ENCODE measurements around the gene CRELD2. TPM values are rescaled to one million over a fixed set of nuclear protein-coding genes. Genes with fewer than 3 reads are reported as not detected.

Gene CRELD2
- polyA plus RNA-seq, 1 donor (not counting 4 experiments of a cell fraction or from before 2014, with no cell fraction given): 33.5 TPM

- Histone ChIP-seq H3K9me3 (ENCODE audit: control insufficient read depth, low read depth, low read length) (no peaks in the 10 kb centered on the region), H3K27ac (ENCODE audit: control insufficient read depth, insufficient read depth, low read length) (no peak overlapping the region), H4K20me1 (ENCODE audit: control insufficient read depth, extremely low read depth, insufficient read depth, low read length) (no peaks in the 10 kb centered on the region), H3K4me2 (ENCODE audit: control insufficient read depth, extremely low read depth, insufficient read depth, low read depth, low read length) (no peak overlapping the region), H3K9me1 (ENCODE audit: control insufficient read depth, extremely low read depth, insufficient read depth, low read length) (no peaks in the 10 kb centered on the region), H3K27me3 (ENCODE audit: control insufficient read depth, extremely low read depth, insufficient read depth, low read length) (no peaks in the 10 kb centered on the region), H3K9ac (ENCODE audit: control insufficient read depth, extremely low read depth, insufficient read depth, low read length) (no peak overlapping the region), H3K4me1 (ENCODE audit: control insufficient read depth, extremely low read depth, insufficient read depth, low read length) (peaks cover 3% of the 10 kb centered on the region), H2AFZ (ENCODE audit: control insufficient read depth, low read length) (no peak overlapping the region), H3K4me3 (ENCODE audit: control insufficient read depth in 2 of 3, extremely low read depth in 1 of 3, insufficient read depth in 2 of 3, low read depth in 1 of 3, low read length in 3 of 3) (no peak overlapping the region), H3K36me3 (ENCODE audit: control insufficient read depth in 2 of 2, extremely low read depth in 1 of 2, insufficient read depth in 2 of 2, low read length in 2 of 2) (peaks cover 7 to 11% of the 10 kb centered on the region in 2 experiments), H3K79me2 (ENCODE audit: control insufficient read depth, insufficient read depth, low read length) (no peaks in the 10 kb centered on the region)
- TF ChIP-seq CTCF (optimal IDR thresholded peaks at IDR 0.05 in 1 of 3, IDR thresholded peaks at IDR 0.05 in 1 of 3, conservative IDR thresholded peaks at IDR 0.05 in 1 of 3; ENCODE audit: extremely low read depth in 1 of 3, insufficient read depth in 2 of 3, low read length in 3 of 3) (no peak), EZH2 (IDR thresholded peaks at IDR 0.05; ENCODE audit: low read length) (no peak)
- dilution Hi-C loops (cut with MboI; ENCODE audit: extremely low pct_ligation_motif_present, low sequenced_read_pairs): no loop called here
- no peak for FAIRE-seq
- DNase-seq (ENCODE audit: low read depth, low spot score): no peak
Measured at GRCh38 chr22:49894322-49895054, 23.9 kb upstream of the CRELD2 start.

DNA sequence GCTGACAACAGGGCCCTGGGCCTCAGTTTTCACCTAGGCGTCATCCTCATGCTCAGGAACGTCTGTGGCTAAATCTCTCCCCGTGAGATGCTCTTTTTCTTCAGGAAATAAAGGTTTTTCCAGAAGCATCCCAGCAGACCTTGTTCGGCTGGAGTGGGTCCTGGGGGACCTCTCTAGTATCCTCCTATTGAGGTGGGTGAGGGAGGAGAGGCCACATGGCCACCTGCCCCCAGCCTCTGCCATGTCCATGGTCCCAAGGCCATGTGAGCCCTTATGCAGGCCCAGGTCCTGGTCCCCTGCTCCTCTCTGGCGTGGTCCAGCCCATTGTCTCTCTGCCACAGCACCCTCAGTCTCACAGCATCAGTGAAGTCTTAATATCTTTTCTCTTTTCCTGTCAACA lies 22.2 kb upstream of the CRELD2 start:
- Histone ChIP-seq H3K9me1 (ENCODE audit: control insufficient read depth, extremely low read depth, insufficient read depth, low read length) (no peaks in the 10 kb centered on the region), H4K20me1 (ENCODE audit: control insufficient read depth, extremely low read depth, insufficient read depth, low read length) (no peaks in the 10 kb centered on the region), H3K4me1 (ENCODE audit: control insufficient read depth, extremely low read depth, insufficient read depth, low read length) (peaks cover 3% of the 10 kb centered on the region), H3K27me3 (ENCODE audit: control insufficient read depth, extremely low read depth, insufficient read depth, low read length) (no peaks in the 10 kb centered on the region), H3K9me3 (ENCODE audit: control insufficient read depth, low read depth, low read length) (no peaks in the 10 kb centered on the region), H3K4me3 (ENCODE audit: control insufficient read depth in 2 of 3, extremely low read depth in 1 of 3, insufficient read depth in 2 of 3, low read depth in 1 of 3, low read length in 3 of 3) (no peak overlapping the region), H2AFZ (ENCODE audit: control insufficient read depth, low read length) (no peak overlapping the region), H3K4me2 (ENCODE audit: control insufficient read depth, extremely low read depth, insufficient read depth, low read depth, low read length) (no peak overlapping the region), H3K79me2 (ENCODE audit: control insufficient read depth, insufficient read depth, low read length) (no peaks in the 10 kb centered on the region), H3K27ac (ENCODE audit: control insufficient read depth, insufficient read depth, low read length) (no peak overlapping the region), H3K9ac (ENCODE audit: control insufficient read depth, extremely low read depth, insufficient read depth, low read length) (no peak overlapping the region), H3K36me3 (ENCODE audit: control insufficient read depth in 2 of 2, extremely low read depth in 1 of 2, insufficient read depth in 2 of 2, low read length in 2 of 2) (peaks cover 5 to 15% of the 10 kb centered on the region in 2 experiments)
- no peak for DNase-seq (ENCODE audit: low read depth, low spot score)
- no peak for TF ChIP-seq CTCF (optimal IDR thresholded peaks at IDR 0.05 in 1 of 3, IDR thresholded peaks at IDR 0.05 in 1 of 3, conservative IDR thresholded peaks at IDR 0.05 in 1 of 3; ENCODE audit: extremely low read depth in 1 of 3, insufficient read depth in 2 of 3, low read length in 3 of 3)
- TF ChIP-seq EZH2 (IDR thresholded peaks at IDR 0.05; ENCODE audit: low read length): no peak
- FAIRE-seq: no peak
- dilution Hi-C loops (cut with MboI; ENCODE audit: extremely low pct_ligation_motif_present, low sequenced_read_pairs): no loop called here
